HG02885 (cell line): ENCODE measurements around the gene LY6G6C.

ENCODE experiments used
- ATAC-seq: cut with Tn5 transposase; IDR thresholded peaks from one replicate; pipeline ENCODE4 v1.9.1; 2021; ENCODE audit warnings: mild to moderate bottlenecking; ENCODE audit not compliant: unreplicated experiment, poor library complexity

The LY6G6C gene

DNA sequence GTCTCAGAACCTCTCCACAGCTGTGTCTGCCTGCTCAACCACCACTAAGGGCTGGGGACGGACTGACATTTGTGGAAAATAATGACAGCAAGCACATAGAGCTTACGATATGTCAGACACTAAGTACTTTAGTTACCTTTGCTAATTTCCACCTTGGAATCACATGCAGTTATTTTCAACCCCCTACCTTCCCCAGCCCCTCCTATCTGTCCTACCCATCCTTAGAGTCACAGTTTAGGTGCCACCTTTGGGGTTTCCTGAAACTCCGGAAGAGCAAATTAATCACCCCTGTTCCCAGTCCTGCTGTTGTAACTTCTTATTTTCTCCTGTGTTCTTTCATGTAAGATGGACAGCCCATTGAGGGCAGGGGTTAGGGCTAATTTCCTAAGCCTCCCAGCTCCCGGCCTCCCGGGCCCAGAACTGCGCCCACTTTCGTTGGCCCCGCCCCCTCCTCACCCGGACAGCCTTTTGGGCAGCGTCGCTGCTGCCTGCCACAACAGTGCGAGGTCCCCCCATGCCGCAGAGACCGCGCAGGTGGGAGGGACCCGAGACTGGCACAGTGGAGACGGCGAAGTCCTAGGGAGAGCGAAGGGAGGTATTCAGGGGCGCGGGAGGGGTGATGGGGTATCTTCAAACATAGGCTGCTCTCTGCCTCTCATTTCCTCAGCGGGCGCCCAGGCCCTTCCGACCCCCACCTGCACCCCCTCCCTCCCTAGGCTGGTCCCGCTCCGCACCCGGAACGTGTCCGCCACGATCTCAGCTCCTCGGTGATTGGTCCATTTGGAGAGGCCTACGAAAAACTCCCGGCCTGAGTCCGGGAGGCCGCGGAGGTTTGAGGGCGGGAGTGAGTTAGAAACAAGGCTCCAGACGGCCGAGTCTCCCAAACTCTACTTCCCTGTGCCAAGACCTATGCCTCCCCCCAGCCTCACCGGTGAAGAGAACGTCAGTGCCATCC lies 6.4 kb upstream of the LY6G6C start:
- ATAC-seq: no peak

GRCh38 chr6:31727034-31727716 lies 5.6 kb upstream of the LY6G6C start:
- ATAC-seq: peak; percentile 53

DNA sequence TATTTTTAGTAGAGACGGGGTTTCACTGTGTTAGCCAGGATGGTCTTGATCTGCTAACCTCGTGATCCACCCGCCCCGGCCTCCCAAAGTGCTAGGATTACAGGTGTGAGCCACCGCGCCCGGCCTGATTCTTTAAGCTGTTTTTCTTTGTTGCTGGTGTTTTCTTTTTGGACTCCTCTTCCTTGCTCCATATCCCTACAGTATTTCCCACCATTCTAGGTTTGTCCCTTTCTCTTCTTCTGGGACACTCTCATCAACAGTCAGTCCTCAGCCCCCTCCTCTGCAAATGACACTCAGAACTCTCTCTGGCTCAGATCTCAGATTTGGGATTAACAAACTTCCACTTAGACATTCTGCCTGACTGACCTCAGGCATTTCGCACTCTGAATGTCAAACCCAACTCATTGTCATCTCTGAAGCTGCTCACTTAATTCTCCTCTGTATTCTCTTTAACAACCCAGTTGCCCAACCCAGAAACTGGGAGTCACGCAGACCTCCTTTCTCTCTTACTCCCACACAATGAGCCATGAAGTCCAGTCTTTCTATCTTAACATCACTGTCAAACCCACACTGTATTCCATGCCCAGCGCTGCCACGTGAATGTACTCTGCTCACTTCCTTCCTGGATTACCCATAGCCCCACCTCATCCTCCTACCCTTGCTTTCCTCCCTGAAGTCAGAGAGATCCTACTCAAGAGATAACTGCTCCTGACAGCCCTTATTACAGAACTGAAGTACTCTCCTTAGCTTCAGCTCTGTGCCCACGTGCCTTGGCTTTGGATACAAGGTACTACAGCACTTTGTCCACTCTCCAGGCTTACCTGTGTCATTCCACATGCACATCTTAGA lies 4.2 kb upstream of the LY6G6C start:
- ATAC-seq: no peak

DNA sequence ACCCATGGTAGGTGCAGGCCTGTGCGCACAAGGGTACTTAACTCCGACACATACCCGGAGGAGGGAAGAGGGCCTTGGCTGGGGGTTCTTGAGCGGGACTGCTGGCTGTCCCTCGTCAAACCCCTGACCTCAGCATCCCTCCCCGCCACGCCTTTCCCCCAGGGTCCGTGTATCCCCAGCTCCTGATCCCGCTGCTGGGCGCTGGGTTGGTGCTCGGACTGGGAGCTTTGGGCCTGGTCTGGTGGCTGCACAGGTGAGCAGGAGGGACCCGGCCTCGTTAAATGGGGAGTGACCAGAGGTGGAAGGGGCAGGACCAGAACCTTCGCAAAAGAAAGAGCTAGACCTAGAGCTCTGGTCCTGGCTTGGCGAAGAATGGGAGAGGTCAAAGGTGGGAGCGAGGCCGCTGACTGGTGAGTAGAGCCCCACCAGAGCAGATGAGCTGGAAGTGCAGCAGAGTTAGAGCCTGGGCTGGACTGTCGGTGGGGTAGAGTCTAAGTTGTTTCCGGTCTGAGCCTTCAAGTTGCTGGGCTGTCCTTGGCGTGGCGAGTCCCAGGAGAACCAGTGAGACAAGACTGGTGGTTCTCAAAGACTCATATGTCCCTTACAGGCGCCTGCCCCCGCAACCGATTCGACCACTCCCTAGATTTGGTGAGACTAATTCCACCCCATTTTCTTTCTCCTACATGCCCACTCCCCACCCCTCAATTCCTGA lies 2.6 kb upstream of the LY6G6C start:
- ATAC-seq: no peak

DNA sequence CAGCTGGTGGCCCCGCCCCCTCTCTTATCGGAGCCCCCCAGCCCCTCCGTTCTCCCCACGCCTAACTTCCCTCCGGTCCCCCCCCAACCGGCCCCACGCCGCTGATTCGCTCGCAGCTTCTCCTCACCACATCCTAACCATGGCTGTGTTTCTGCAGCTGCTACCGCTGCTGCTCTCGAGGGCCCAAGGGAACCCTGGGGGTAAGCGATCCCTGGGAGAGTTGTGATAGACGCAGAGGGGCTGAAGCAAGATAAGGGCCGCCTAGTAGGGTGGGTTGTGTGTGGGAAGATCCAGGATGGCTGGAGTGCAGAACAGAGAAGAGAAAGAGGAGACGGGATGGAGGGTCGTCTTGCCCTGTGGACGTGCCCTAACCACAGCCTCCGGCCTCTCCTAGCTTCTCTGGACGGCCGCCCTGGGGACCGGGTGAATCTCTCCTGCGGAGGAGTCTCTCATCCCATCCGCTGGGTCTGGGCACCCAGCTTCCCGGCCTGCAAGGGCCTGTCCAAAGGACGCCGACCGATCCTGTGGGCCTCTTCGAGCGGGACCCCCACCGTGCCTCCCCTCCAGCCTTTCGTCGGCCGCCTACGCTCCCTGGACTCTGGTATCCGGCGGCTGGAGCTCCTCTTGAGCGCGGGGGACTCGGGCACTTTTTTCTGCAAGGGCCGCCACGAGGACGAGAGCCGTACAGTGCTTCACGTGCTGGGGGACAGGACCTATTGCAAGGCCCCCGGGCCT lies 1.9 kb upstream of the LY6G6C start, which contains the start of gene MPIG6B:
TSS of gene MPIG6B (plus strand) at position 129 of the 735 bp plus-strand sequence. CDS start at position 140, 11 bp downstream.
- no peak for ATAC-seq

DNA sequence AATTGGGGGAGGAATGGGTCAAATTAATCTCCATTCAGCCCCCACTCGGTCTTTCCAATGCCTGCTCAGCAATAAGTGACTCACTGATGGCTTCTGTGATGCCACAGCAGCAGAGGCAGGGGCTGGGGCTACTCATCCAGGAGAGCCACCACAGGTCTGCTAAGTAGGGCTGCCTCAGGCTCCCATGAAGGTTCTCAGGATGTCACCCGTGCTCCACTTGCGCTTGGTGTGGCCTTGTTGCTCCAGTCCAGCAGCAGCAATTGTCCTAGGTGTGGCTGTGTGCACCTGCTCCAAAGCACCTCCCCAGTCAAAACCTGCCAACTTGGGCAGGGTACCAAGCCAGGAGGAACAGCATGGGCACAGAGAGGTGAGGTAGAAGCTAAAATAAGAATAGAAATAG lies 627 bp upstream of the LY6G6C start:
- no peak for ATAC-seq

DNA sequence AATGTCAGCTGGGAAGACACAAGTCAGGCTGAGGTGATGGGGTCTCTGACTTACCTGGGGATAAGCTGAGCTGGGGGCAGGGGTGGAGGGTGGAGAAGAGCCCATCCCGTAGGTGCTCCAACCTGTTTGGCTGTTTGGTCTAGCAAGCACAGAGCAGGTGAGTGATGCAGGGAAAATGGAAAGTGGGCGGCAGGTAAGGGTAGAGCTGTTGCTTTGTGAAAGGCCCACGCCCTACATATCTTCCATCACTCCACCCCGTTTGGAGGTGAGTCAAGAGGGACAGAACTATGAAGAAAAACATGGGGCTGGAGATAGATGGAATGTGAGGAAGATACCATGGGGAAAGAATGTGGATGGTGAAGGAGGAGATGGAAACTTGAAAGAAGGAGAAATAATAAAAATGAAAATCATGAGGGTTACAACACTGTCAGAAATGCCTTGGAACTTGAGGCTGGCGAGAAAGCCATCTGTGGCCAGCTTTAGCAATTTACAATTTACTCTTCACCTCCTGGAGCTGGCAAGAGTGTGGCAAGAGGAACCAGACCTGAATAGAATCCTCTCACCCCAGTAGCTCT lies 1.3 kb downstream of the LY6G6C start:
- ATAC-seq: no peak

DNA sequence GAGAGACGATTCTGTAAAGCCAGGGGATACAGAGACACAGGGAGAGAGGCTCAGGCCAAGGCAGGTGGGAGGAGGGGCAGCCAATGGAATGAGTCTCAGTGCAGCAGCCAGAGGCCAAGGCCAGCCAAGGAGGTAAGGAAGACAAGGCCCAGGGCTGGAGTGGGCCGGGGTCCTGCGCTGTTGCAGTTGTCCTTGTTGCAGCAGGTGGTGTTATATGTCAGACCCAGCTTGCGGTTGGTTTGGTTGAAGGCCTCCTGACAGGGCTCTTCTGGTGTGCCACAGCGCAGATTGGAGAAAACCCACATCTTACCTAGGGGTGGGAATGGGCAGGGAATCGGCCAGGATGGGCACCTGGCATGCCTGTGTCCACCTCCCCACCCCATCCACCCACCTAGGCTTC lies 2.5 kb downstream of the LY6G6C start:
- ATAC-seq: no peak

GRCh38 chr6:31718265-31718664 lies 3.3 kb downstream of the LY6G6C start:
- no peak for ATAC-seq

DNA sequence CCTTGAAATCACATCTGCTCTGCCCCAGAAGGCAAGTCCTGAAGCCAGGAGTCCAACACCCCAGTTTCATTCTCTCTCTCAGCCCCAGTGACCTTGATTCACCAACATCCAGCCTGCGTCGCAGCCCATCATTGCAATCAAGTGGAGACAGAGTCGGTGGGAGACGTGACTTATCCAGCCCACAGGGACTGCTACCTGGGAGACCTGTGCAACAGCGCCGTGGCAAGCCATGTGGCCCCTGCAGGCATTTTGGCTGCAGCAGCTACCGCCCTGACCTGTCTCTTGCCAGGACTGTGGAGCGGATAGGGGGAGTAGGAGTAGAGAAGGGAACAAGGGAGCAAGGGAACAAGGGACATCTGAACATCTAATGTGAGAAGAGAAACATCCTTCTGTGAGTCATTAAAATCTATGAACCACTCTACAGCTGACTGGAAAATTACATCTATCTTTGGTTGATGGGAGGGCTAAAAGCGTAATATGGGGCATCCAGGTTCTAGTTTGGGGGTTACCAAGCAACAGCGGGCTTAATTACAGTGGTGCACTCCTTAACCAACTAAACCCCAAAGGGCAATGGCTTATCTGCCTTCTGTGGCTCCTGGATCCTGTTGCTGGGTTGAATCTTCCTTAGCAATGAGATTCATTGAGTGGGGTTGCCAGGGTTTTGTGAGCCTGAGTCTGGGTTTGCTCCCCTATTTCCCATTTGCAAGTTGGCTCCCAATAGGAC lies 3.9 kb downstream of the LY6G6C start:
- no peak for ATAC-seq

DNA sequence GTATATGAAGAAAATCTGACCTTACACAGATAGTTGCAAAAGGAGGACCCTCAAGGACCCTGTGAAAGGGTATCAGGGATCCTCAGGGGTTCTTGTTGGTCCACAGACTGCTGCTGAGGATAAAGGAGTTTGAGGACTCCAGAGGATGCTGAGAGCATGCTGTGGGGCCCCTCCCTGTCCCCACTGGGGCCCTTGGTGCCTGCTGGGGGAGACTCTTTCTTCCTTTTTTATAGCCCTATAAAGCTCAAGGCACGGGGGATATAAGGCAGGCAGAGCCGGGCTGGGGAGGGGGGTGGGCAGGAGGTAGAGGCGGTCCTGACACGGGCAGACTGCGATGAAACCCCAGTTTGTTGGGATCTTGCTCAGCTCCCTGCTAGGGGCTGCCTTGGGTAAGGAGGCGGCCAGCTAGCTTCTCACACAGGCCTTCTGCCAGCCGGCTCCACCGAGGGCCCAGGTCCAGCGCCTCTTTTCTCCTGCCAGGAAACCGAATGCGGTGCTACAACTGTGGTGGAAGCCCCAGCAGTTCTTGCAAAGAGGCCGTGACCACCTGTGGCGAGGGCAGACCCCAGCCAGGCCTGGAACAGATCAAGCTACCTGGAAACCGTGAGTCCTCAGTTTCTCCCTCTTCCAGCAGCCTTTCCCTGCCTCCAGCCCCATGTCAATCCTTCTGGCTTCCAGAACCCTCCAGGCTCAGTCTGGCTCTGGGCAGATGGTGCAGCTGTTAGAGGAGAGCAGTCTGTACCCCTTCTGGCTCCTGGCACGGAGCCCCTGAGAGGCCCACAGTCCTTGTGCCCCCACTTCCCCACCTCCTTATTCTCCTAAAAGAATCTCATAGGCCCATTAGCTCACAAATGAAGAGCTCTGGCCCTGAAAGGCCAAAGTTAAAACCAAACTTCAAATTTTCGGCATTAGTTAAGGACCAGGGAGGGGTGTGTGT lies 6.3 kb downstream of the LY6G6C start, which contains the start of gene LY6G6D:
TSS of gene LY6G6D (plus strand) at position 327 of the 937 bp plus-strand sequence. CDS start at position 335, 8 bp downstream.
- ATAC-seq: no peak

DNA sequence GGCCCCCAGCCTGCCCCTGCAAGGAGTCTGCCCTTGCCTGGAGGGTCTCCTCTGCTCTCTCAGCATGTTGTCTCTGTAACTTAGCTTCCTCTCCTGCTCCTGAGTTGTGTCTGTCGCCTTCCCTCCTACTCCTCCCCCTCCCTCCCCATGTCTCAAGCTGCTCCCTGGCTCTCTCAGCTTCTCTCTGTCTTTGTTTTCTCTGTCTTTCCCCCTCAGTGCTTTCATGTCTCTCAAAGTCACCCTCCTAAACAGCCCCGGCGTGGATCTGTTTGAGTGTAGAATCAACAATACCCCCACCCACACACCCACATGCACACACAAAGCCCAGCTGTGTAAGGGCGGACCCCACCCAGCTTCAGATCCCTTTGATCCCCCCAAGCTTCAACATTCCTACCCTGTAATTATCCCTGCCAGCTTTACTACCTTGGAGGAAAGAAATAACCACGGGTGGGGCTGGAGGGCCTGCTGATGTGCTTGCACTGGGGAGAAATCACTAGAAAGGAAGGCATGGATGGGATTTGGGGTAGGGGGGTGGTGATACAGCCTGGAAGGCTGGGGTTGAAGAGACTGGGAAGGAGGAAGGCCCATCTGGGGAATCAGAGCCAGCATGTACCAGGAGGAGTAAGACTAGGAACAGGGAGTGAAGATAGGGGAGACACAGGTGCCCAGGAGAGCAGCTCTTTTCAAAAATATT lies 7.4 kb downstream of the LY6G6C start:
- ATAC-seq: no peak

DNA sequence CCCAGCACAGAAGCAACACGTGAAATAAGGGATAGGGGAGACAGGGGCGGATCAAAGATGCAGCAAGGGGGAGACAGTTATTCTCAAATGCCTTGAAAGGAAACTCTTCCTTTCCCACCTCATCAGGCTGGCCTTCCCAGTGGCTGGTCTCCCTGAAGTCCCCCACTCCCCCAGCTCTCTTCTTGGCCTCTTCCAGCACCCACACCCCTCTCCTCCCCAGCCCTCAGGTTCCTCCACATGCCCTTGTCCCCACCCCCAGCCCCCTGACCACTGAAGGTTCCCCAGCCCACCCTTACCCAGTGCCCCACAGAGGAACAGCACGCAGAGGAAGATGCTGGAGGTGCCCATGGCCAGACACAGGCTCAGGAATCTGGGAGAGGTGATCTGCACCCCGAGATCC lies 8.1 kb downstream of the LY6G6C start:
- no peak for ATAC-seq

GRCh38 chr6:31712296-31712695 lies 9.2 kb downstream of the LY6G6C start:
- no peak for ATAC-seq

- no peak for ATAC-seq
Measured at GRCh38 chr6:31711233-31711632, 10.3 kb downstream of the LY6G6C start.

- no peak for ATAC-seq
Measured at GRCh38 chr6:31710523-31711219, 10.9 kb downstream of the LY6G6C start.
